ENCODE results near the gene TOPBP1. TPM values are rescaled to one million over a fixed set of nuclear protein-coding genes. Genes with fewer than 3 reads are reported as not detected.

TOPBP1 gene
- total and polyA plus RNA-seq, 2 donors (not counting 3 experiments of a cell fraction or from before 2014, with no cell fraction given): 23.3 to 42.2 TPM

DNA sequence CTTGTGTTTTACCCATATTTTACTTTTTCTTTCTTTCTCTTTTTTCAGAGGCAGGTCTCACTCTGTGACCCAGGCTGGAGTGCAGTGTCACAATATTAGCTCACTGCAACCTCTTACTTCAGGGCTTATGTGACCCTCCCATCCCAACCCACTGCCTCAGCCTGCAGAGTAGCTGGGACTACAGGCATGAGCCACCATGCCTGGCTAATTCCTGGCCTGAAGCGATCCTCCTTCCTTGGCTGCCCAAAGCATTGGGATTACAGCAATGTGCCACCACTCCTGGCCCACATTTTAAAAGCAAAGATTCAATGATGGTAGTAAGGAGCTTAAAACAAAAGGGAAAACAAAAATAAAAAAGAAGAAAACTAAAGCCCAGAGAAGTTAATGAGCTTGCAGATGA is 99.4 kb downstream of the TOPBP1 start:
- Histone ChIP-seq H3K36me3 (ENCODE audit: control insufficient read depth in 2 of 2, extremely low read depth in 1 of 2, insufficient read depth in 2 of 2, low read length in 2 of 2) (no peaks in the 10 kb centered on the region), H3K4me1 (ENCODE audit: control insufficient read depth, extremely low read depth, insufficient read depth, low read length) (no peaks in the 10 kb centered on the region), H3K79me2 (ENCODE audit: control insufficient read depth, insufficient read depth, low read length) (no peaks in the 10 kb centered on the region), H3K9ac (replicated peaks; ENCODE audit: extremely low read depth, insufficient read depth, low read length) (no peak overlapping the region), H3K4me3 (replicated peaks in 1 of 3; ENCODE audit: insufficient read depth in 1 of 3, low read depth in 1 of 3, low read length in 3 of 3) (no peak overlapping the region), H3K9me3 (replicated peaks; ENCODE audit: control insufficient read depth, insufficient read depth, low read length) (no peaks in the 10 kb centered on the region), H3K4me2 (ENCODE audit: insufficient read depth, low read length) (no peak overlapping the region), H3K27ac (ENCODE audit: insufficient read depth, low read depth, low read length) (no peak overlapping the region), H3K27me3 (ENCODE audit: control insufficient read depth in 2 of 2, insufficient read depth in 2 of 2, low read length in 2 of 2) (no peaks in the 10 kb centered on the region), H3K9me1 (replicated peaks; ENCODE audit: control insufficient read depth, extremely low read depth, insufficient read depth, low read length) (no peaks in the 10 kb centered on the region), H2AFZ (ENCODE audit: low read depth, low read length) (no peak overlapping the region), H4K20me1 (replicated peaks; ENCODE audit: control insufficient read depth, extremely low read depth, insufficient read depth, low read length) (no peaks in the 10 kb centered on the region)
- CTCF ChIA-PET: interaction anchor here (0.9 to 2.1 kb wide), 5 partner anchors 11 to 98 kb away, joined by 3 to 7 read pairs (median 4); partner anchors contain the start of gene CDV3
- no TSS peak for BruUV-seq (replicated peaks)
- TF ChIP-seq MYC (IDR thresholded peaks at IDR 0.05; ENCODE audit: low read depth, low read length) (no peak), EZH2 (IDR thresholded peaks at IDR 0.05; ENCODE audit: borderline replicate concordance, low read depth, low read length, severe bottlenecking) (no peak), JUN (IDR thresholded peaks at IDR 0.05; ENCODE audit: borderline replicate concordance, insufficient read depth, insufficient read length, low read depth) (no peak), POLR2A (IDR thresholded peaks at IDR 0.05; ENCODE audit: low read depth, low read length) (no peak), POLR2AphosphoS5 (IDR thresholded peaks at IDR 0.05; ENCODE audit: insufficient read depth, low read depth, low read length) (no peak), GATA2 (IDR thresholded peaks at IDR 0.05; ENCODE audit: insufficient read depth, insufficient read length, low read depth, low read length) (no peak), FOS (IDR thresholded peaks at IDR 0.05; ENCODE audit: borderline replicate concordance, insufficient read depth, low read length) (no peak)
- TF ChIP-seq, protein P1, sequence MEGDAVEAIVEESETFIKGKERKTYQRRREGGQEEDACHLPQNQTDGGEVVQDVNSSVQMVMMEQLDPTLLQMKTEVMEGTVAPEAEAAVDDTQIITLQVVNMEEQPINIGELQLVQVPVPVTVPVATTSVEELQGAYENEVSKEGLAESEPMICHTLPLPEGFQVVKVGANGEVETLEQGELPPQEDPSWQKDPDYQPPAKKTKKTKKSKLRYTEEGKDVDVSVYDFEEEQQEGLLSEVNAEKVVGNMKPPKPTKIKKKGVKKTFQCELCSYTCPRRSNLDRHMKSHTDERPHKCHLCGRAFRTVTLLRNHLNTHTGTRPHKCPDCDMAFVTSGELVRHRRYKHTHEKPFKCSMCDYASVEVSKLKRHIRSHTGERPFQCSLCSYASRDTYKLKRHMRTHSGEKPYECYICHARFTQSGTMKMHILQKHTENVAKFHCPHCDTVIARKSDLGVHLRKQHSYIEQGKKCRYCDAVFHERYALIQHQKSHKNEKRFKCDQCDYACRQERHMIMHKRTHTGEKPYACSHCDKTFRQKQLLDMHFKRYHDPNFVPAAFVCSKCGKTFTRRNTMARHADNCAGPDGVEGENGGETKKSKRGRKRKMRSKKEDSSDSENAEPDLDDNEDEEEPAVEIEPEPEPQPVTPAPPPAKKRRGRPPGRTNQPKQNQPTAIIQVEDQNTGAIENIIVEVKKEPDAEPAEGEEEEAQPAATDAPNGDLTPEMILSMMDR (IDR thresholded peaks at IDR 0.05; ENCODE audit: extremely low read depth in 1 of 2, insufficient read depth in 1 of 2, low read depth in 1 of 2, low read length in 2 of 2): no peak
- TF ChIP-seq, protein P2, sequence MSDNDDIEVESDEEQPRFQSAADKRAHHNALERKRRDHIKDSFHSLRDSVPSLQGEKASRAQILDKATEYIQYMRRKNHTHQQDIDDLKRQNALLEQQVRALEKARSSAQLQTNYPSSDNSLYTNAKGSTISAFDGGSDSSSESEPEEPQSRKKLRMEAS (IDR thresholded peaks at IDR 0.05; ENCODE audit: insufficient read depth, insufficient read length): no peak
- intact Hi-C loops (cut with micrococcal nuclease) (no loop called here), dilution Hi-C loops (cut with MboI; ENCODE audit: extremely low pct_ligation_motif_present, low sequenced_read_pairs) (no loop called here)
- POLR2A ChIA-PET: interaction anchor here (1.0 kb wide), 1 partner anchor 11 kb away, joined by 3 read pairs; the partner anchor contains the start of gene CDV3
- FAIRE-seq (no peak), DNase-seq (ENCODE audit: low read depth, low spot score) (no peak)
